ENCODE measurements around the gene TREM2.
"Not testable (repeated sequence)": the region's sequence is repeated elsewhere in the genome, so short reads cannot be mapped to it uniquely, and the experiment has no call there.

Gene TREM2

GRCh38 chr6:41190791-41191190, 27.9 kb upstream of the TREM2 start:
- Histone ChIP-seq H3K27me3 (ENCODE audit: insufficient read depth, poor library complexity, severe bottlenecking) (no peaks in the 10 kb centered on the region), H3K4me1 (ENCODE audit: insufficient read depth, poor library complexity, severe bottlenecking) (no peaks in the 10 kb centered on the region), H3K9me3 (ENCODE audit: severe bottlenecking) (no peaks in the 10 kb centered on the region), H3K4me3 (ENCODE audit: severe bottlenecking) (no peak overlapping the region), H3K27ac (ENCODE audit: poor library complexity, severe bottlenecking) (no peak overlapping the region), H3K36me3 (ENCODE audit: low read depth) (no peaks in the 10 kb centered on the region)
- TF ChIP-seq CTCF (IDR thresholded peaks at IDR 0.05; ENCODE audit: poor library complexity, severe bottlenecking): no peak
- ATAC-seq (ENCODE audit: low read depth) (no peak), DNase-seq (ENCODE audit: low spot score) (no peak)

GRCh38 chr6:41189967-41190366, 27.1 kb upstream of the TREM2 start:
- Histone ChIP-seq H3K9me3 (ENCODE audit: severe bottlenecking) (no peaks in the 10 kb centered on the region), H3K36me3 (ENCODE audit: low read depth) (no peaks in the 10 kb centered on the region), H3K4me1 (ENCODE audit: insufficient read depth, poor library complexity, severe bottlenecking) (no peaks in the 10 kb centered on the region), H3K4me3 (ENCODE audit: severe bottlenecking) (no peak overlapping the region), H3K27ac (ENCODE audit: poor library complexity, severe bottlenecking) (no peak overlapping the region), H3K27me3 (ENCODE audit: insufficient read depth, poor library complexity, severe bottlenecking) (no peaks in the 10 kb centered on the region)
- TF ChIP-seq CTCF (IDR thresholded peaks at IDR 0.05; ENCODE audit: poor library complexity, severe bottlenecking): no peak
- no peak for DNase-seq (ENCODE audit: low spot score)
- no peak for ATAC-seq (ENCODE audit: low read depth)

GRCh38 chr6:41189046-41189445, 26.1 kb upstream of the TREM2 start:
- not testable (repeated sequence) for DNase-seq (ENCODE audit: low spot score); H3K27ac ChIP-seq (ENCODE audit: poor library complexity, severe bottlenecking); H3K4me1 ChIP-seq (ENCODE audit: insufficient read depth, poor library complexity, severe bottlenecking); H3K4me3 ChIP-seq (ENCODE audit: severe bottlenecking); H3K36me3 ChIP-seq (ENCODE audit: low read depth); ATAC-seq (ENCODE audit: low read depth); H3K9me3 ChIP-seq (ENCODE audit: severe bottlenecking); H3K27me3 ChIP-seq (ENCODE audit: insufficient read depth, poor library complexity, severe bottlenecking)

- H3K36me3 ChIP-seq (ENCODE audit: low read depth): no peaks in the 10 kb centered on the region
- no peaks in the 10 kb centered on the region for H3K9me3 ChIP-seq (ENCODE audit: severe bottlenecking)
- DNase-seq (ENCODE audit: low spot score) (no peak), ATAC-seq (ENCODE audit: low read depth) (no peak)
- no peak overlapping the region for H3K4me3 ChIP-seq (ENCODE audit: severe bottlenecking)
- TF ChIP-seq CTCF (IDR thresholded peaks at IDR 0.05; ENCODE audit: poor library complexity, severe bottlenecking): no peak
- no peaks in the 10 kb centered on the region for H3K27me3 ChIP-seq (ENCODE audit: insufficient read depth, poor library complexity, severe bottlenecking)
- H3K27ac ChIP-seq (ENCODE audit: poor library complexity, severe bottlenecking): no peak overlapping the region
- H3K4me1 ChIP-seq (ENCODE audit: insufficient read depth, poor library complexity, severe bottlenecking): no peaks in the 10 kb centered on the region
These were observed 25.3 kb upstream of the TREM2 start for GRCh38 chr6:41187924-41188886.

GRCh38 chr6:41186031-41186562, 23.2 kb upstream of the TREM2 start:
- DNase-seq (ENCODE audit: low spot score) (no peak), ATAC-seq (ENCODE audit: low read depth) (no peak)
- no peak for TF ChIP-seq CTCF (IDR thresholded peaks at IDR 0.05; ENCODE audit: poor library complexity, severe bottlenecking)

More at GRCh38 chr6:41186031-41186562, 23.2 kb upstream of the TREM2 start:
- Histone ChIP-seq H3K4me1 (ENCODE audit: insufficient read depth, poor library complexity, severe bottlenecking) (no peaks in the 10 kb centered on the region), H3K27ac (ENCODE audit: poor library complexity, severe bottlenecking) (no peak overlapping the region), H3K27me3 (ENCODE audit: insufficient read depth, poor library complexity, severe bottlenecking) (no peaks in the 10 kb centered on the region), H3K9me3 (ENCODE audit: severe bottlenecking) (no peaks in the 10 kb centered on the region), H3K4me3 (ENCODE audit: severe bottlenecking) (no peak overlapping the region), H3K36me3 (ENCODE audit: low read depth) (no peaks in the 10 kb centered on the region)

All from RWPE2 (cell line).